Forelimb muscle (tissue), 1 donor: ENCODE results near the gene NOL4L. TPM values are rescaled to one million over a fixed set of nuclear protein-coding genes. Genes with fewer than 3 reads are reported as not detected.
"Not testable (repeated sequence)": the region's sequence is repeated elsewhere in the genome, so short reads cannot be mapped to it uniquely, and the experiment has no call there.

Source experiments
- DNase-seq: peaks from one replicate; pipeline ENCODE4 v3.0.0-alpha.2; 2013; ENCODE audit warnings: low read depth
- polyA plus RNA-seq: library from polyadenylated mRNA; unstranded; fragments of 120-200 nt; gene quantifications from one replicate; pipeline ENCODE4 v1.2.1, GENCODE V29; 2013; ENCODE audit not compliant: insufficient read length

The NOL4L gene
- polyA plus RNA-seq, 1 donor, result 14.8 TPM

DNA sequence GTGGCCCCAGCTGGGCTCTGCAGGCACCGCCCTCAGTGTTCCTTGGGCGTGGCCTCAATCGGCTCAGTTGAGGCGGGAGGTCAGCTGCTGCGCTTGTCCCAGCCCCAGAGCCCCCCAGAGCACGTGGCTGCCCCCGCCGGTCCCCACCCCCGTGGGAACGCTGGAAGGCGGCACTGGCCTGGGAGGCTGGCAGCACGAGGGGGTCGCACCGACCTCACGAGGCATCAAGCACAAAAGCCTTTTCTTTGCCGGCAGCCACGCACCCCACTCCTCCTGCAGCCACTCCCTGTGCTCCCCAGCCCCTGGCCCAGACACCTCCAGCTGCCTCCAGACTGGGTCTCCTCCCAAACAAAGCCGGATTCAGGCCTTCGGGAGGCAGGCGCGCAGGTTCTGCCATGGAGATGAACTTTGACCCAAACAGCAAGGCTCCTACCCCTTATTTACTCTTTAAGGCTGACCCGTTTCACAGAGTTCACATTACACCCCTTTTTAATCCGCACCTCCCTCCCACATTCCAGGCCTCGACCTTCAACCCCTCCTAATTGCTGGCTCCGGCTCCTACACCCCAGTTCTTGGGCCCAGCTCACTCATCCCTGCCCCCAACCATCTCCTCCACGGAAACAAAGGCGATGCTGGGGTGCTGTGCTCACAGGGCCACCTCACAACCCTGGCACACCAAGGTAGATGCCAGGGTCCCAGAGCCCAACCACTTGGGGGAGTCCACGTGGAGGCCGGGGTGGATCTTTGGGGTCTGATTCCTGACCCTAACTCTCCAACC is 111.7 kb downstream of the NOL4L start:
- no peak for DNase-seq

DNA sequence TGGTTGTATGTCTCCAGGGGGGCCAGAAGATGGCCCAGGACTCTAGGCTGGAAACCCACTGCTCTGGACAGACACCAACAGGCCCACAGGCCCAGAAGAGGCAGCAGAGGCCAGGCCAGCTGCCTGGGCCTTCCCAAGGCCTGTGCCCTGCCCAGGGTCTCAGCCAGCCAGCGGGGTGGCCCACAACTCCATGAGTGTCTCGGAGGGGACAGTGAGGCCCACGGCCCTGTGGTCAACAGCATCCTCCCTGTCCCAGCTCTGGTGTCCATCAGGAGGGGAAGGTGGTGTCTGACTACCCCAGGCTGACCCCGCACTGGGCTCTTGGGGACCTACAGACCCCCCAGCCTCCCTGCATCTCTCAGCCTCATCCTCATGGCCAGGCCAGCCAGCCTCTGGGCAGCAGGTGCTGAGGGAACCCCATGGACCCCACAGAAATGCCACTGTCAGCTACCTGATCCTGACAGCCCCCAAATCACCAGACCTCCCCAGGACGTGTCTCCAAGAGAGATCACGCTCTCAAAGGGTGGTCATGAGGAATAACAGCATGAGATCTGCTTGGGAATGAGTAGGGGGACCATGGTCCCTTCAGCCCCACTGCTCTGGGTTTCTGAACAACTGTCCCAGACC is 112.4 kb downstream of the NOL4L start:
- DNase-seq, result no peak

DNA sequence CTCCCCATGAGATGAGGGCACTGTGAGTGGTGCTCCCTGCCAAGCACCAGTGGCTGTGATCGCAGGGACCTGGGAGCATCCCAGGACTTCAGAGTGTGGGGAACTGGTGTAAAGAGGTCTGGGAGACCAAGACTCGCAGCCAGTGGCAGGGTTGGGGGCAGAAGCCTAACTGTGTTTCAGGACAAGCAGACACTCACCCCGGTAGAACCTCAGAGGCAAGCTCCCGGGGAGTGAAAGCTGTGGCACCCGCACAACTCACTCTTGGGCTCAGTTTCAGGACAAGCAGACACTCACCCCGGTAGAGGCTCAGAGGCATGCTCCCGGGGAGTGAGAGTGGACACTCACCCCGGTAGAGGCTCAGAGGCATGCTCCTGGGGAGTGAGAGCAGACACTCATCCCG is 114.2 kb downstream of the NOL4L start:
- no peak for DNase-seq

DNA sequence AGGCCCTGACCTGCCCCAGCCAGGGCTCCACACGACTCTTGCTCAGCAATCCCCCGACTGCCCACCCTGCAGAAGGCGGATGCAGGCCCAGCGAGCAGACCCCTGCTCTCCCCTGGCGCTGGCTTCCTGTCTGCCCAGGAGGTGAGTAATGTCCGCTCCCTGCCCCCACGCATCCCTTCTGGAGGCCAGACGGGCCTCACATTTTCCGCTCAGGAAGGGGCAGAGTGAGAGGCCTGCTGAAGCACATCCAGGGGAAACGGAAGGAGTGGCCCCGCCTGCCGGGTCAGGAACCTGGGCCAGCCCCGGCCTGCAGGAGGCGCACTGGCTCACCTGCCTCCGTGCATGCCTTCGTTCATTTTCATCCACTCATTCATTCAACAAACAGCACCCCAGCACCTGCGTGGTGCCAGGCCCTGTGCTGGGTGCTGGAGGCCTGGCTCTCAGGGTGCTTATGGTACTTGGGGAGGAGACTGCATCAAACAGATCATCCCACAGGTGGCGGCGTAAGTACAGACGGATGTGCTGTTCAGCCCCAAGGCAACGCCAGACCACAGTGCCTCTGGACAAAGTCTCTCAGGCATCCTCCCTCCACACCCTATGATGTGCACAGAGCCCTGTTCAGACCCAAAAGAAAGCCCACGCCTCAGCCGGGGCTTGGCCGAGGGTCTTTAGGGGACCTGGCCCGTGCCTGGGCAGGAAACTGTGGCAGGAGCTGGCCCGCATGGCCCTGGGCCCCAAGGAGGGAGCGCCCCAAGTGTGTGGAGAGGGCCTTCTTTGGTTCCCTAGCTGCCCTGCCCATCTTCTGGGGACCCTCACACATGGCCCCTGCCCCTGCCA is 114.9 kb downstream of the NOL4L start:
- no peak for DNase-seq

DNA sequence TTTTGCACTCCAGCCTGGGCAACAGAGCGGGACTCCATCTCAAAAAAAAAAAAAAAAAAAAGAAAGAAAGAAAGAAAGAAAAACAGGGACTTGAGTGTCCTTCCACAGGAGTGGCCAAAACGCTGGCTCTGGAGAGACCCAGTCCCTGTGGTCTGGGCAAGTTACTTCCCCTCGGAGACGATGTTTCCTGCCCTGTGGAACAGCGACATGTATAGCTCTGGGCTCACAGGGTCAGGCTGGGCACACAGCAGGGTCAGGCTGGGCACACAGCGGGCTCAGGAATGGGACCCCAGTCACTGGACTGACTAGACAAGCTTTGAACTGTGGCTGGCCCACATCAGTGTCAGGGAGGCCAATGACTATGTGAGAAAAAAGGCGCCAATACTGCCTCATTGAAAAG is 116.3 kb downstream of the NOL4L start:
- no peak for DNase-seq

DNA sequence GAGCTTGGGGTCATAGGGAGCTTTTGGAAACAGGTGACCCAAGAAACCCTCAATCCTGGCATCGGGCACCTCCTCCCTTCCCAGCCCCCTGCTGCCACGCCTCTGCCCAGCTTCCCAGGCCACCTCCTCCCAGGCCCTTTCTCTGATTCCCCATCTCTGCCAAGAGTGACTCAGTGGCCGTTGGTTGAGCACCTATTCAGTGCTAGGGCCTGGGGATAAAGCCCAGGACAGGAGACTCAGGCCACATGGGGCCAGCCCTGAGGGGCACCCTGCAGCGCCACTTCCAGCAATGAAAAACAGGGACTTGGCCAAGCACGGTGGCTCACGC is 116.9 kb downstream of the NOL4L start:
- no peak for DNase-seq

DNA sequence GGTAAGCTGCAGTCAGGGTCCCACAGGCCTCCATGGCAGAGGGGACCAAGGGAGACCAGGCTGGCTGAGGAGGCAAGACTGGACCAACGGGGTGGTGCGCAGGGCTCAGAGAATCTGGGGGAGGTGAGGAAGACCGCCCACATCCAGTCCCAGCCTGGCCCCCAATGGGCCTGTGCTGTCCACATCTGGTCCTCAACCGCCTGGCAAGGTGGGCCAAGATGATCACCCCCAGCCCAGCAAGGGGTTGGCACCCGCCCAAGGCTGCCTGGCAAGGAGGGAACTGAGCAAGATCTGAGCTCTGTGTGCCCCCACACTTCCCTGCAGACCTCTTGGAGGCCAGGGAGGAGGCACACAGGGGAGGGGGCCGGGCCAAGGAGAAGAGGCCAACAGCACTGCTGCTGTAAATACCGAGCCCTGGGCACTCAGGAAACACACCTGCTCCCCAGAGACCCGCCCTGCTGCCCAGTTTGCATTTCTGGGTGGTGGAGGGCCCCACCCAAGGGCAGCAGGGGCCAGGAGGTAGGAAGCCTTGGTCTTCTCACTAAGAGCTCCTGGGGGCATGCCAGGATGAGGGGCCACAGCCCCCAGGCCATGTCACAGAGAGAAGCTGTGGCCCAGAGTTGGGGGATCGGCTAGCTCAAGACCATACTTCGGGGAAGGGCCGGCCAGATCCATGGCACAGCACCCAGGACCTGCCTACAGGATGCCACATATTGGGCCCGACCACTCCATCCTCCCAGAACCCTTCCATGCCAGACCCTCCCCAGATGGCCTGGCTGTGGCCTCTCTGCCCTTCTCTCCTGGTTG is 117.4 kb downstream of the NOL4L start:
- no peak for DNase-seq

DNA sequence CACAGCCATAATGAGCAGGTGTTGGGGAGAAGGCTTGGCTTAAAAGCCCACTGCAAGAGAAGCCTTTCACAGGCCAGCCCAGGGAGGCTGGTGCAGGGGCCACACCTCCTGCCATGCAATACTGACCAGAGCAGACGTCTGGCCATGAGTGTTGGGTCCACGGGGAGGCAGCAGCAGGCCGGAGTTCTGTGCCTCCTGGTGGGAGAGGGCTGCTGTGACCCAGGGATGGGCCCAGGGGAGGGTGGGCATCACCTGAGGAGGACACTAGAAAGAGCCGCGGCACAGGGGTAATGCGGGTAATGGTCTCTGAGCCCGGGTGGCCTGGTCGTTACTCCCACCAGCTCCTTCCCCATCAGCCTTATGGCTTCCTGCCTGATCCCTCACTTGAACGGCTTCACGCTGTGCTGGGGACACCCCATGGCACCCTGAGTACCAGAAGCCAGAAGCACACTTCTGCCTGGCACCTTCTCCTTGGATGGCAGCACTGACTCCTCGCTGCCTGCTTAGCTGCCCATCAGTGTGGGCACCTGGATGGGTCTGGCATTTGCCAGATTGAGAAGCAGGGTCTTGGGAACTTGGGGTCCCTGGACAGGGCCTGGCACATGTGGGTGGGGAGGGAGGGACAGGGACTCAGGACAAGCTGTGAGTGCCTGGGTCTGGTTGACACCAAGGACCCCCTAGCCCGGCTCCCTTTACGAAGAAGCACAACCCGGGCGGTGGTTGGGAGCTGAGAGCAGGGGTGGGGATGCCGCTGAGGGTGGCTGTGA is 118.2 kb downstream of the NOL4L start:
- no peak for DNase-seq

DNA sequence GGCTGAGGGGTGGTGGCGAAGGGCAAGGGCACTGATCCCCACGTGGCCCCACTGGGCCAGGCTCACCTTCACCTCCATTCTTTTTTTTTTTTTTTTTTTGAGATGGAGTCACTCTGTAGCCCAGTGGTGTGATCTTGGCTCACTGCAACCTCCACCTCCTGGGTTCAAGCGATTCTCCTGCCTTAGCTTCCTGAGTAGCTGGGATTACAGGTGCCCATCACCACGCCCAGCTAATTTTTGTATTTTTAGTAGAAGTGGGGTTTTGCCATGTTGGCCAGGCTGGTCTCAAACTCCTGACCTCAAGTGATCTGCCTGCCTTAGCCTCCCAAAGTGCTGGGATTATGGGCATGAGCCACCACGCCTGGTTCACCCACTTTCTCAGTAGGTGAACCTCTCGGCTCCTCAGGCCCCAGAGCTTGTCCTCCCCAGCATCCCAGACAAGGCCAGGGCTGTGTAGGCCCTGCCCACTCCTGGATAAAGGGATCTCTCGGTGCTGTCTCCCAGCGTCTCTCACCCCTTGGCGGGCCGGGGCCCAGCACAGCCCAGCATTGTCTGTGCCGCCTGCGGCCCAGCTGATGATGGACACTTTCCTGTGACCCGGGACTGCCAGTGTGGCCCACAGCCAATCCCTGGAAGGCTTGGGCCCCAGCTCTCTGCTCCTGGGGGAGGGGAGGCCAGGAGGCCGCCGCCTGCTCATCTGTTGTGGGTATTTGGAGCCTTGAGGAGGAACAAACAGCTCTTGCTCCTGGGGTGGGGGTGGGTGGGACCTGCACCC is 119.0 kb downstream of the NOL4L start:
- not testable (repeated sequence) for DNase-seq

DNA sequence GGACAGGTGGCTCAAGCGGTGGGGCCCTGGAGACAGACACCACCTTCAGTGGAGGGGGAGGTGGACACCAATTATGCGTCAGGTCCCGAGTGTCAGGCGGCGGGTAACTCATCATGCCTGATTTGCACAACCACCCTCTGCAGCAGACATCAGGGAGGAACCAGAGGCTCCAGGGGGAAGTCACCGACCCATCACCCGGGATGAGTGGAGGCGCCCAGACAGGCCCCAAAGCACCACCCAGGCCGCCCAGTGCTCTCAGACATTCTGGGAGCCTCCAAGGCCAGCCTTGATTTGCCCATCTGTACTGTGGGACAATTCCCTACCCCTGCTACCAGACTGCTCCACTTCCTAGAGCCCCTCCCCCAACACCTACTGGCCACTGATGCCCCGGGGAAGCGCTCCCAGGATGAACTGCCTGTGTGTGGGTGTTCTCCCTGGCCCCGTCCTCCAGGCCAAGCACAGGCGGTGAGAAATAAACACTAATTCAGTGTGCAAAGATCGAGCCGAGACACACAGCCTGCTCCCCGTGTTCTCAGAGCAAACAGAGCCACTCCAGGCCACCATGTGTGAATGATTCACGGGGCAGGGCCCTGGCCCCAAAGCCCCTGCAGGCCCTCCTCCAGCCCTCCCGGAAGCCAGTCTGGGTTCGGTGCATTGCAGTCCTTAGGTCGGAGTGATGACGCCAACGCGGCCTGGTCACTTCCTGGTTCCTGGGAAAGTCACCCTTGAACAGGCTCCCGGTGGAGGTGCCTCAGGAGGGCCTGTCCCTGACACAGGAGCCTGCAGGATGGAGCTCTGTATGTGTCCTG is 119.8 kb downstream of the NOL4L start:
- DNase-seq, result no peak

DNA sequence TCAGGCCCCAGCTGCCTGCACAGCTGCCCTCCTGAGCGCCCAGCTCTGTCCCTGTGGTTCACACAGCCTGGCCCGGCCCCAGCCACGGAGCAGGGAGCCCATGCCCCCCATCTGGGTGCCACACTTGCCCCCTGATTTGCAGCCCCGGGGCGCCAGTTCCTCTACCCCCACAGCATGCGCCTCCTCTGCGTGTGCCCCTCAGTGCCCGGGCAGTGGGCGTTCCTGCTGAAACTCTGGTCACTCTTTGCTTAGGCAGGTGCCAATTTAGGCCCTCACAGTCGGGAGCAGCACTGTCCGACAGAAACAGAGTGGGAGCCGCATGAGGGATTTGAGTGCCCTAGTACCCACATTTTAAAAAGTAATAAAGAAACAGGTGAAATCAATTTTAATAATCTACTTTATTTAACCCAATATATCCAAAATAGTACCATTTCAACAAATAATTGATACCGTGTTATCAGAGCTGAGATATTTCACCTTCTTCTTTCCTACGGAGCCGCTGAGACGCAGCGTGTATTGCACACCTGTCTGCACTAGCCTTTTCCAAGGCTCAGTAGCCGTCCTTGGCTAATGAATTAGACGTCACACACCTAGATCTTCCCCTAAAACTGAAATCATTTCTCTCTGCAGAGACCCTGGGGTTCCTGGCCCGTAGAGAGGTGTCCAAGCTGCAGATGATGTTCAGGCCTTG is 120.6 kb downstream of the NOL4L start:
- DNase-seq, result no peak

DNA sequence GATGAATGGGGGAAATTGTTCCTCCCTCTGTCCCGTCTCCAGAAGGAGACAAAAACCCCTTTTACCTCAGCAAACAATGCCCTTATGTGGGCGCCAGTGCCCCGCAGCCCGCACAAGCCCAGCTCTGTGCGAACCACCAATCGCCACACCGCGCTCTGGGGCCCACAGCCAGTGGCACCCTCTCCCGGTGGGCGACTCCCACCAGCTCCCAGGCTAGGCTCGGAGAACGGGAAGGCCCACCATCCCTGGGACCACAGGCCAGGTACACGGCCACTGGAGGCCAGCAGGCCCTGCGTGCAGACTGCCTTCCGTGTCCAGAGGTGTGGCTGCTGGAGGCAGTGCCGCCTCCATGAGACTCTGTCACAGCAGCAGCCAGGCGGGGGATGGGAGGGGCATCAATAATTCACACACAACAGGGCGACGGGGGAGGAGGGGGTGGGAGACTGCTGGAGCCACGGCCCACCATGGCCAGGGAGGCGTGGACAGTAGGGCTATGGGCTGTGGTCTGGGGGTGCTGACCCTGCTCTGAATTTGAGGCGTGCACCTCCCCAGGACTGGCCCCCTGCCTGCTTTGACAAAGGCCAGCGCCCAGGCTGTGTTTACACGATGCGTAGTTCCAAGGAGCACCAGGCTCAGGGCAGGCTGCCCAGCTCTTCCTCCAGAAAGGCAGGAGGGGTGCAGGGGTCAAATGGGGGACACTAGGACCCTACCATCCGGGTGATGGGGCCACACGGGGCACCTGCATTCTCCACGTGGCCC is 121.3 kb downstream of the NOL4L start:
- DNase-seq, result no peak

DNA sequence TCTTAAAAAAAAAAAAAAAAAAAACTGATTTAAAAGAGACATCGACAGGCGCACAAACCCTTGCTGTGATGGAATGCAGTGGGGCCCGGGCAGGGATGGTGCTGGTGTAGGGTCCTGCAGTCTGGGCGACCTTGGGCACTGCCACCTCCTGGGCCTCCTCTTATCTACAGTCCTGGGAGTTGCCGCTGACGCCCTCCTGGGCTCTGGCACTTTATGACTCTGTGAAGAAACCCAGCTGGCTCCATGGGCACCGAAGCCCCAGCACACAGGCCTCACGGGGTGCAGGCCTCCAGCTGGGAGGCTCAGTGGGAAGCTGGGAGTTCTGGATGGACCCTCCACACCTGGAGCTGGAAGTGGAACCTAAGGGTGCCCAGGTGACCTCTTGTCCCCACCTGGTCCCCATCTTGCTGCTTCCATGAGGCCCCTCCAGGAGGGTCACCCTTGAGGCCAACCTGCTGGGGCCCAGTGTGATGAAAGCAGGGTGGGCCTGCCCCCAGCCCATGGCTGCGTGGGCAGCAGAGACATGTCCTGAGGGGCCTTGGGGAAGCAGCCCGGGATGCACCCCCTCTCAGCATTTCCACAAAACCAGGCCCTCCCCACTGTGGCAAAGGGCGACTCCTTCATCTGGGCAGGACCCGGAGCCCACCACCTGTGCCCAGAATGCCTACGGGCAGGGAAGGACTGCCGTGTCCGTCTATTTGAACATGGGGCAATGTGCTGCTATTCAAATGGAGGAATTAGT is 122.1 kb downstream of the NOL4L start:
- no peak for DNase-seq

DNA sequence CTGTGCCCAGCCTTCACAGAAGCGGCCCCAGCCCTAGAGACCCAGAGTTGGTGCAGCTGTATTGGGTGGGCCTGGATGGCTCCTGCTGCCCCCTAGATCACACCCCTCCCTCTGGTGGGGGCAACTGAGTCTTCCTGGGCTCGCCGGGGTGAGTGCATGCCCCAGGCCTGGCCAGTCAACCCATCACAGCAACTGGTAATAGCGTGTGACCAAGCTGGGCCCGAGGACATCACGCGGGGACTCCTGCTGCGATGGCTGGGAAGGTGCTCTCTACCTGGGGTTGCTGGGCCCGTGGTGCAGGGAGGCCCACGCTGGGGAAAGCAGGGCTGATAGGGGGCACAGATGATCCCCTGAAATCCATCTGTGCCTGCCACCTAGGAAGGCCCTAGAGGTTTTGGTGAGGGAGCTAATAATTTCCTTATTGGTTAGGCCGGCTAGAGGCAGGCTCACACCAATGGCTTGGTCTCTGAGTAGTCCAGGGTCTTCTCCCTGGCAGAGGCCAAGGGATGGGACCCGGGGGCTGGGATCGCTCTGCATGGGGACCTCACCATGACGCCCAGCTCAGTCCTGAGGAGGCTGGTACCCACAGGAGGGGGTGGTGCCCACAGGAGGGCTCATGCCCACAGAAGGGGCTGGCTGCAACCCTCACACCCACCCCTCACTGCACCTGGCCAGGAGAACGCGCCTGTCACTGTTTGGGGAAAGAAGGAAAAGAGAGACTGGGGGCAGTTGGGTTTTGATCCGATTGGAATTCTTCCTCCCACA is 123.1 kb downstream of the NOL4L start:
- no peak for DNase-seq

DNA sequence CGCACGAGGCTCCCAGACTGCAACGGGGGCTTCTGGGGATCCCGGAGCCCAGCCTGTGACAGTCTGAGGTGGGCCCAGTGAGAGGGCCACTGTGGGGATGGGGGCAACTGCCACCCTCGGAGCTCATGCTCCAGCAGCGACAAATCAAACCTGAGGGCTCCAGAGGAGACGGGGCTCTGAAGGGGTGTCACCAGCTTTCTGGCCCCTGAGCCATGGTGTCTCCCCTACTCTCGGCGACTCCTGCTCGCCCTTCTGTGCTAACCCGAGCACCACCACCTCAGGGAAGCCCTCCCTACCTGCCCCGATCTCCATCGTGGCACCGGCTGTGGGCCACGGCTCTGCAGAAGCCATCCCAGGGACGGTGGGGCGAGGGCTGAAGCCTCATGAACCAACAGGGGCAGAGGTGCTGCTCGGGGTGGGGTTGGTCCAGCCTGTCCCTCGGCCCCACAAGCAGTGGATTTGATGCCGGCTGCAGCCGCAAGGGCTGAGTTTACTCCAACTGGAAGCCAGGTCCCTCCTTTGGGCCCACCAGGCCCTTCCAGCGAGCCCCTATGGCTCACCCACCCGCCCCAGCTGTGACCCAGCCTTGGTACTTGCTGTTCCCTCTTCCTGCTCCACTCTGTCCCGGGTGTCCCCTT is 124.3 kb downstream of the NOL4L start:
- no peak for DNase-seq

DNA sequence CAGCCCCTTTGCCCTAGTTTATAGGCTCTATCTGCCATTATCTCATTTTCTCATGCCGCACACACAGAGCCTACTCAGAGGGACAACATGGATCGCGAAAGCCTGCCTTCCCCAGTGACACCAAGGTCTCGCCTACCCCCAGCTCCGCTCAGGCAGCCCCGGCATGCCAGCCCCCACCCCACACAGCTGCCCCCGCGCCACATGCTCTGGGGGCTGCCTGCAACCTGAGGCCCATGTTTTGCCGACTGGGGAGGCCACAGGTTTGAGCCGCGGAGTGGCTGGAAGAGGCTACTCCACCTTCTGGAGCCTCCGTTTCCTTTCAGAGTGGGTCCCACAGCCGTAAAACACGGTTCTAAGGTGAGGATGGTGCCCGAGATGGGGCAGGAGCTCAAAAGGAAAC is 124.9 kb downstream of the NOL4L start:
- no peak for DNase-seq
